ENCODE results near the gene PPP1R13B.
"Not testable (repeated sequence)": the region's sequence is repeated elsewhere in the genome, so short reads cannot be mapped to it uniquely, and the experiment has no call there.

PPP1R13B gene

GRCh38 chr14:103858063-103858781, 10.8 kb upstream of the PPP1R13B start:
- no peak for DNase-seq

GRCh38 chr14:103857256-103857655, 9.9 kb upstream of the PPP1R13B start:
- DNase-seq = no peak

GRCh38 chr14:103856607-103857006, 9.2 kb upstream of the PPP1R13B start:
- DNase-seq = no peak

GRCh38 chr14:103856105-103856504, 8.7 kb upstream of the PPP1R13B start:
- peak; percentile 47 for DNase-seq

- no peak for DNase-seq
Measured at GRCh38 chr14:103855734-103856095, 8.3 kb upstream of the PPP1R13B start.

GRCh38 chr14:103854822-103855733, 7.7 kb upstream of the PPP1R13B start:
- peak; percentile 60 for DNase-seq

DNA sequence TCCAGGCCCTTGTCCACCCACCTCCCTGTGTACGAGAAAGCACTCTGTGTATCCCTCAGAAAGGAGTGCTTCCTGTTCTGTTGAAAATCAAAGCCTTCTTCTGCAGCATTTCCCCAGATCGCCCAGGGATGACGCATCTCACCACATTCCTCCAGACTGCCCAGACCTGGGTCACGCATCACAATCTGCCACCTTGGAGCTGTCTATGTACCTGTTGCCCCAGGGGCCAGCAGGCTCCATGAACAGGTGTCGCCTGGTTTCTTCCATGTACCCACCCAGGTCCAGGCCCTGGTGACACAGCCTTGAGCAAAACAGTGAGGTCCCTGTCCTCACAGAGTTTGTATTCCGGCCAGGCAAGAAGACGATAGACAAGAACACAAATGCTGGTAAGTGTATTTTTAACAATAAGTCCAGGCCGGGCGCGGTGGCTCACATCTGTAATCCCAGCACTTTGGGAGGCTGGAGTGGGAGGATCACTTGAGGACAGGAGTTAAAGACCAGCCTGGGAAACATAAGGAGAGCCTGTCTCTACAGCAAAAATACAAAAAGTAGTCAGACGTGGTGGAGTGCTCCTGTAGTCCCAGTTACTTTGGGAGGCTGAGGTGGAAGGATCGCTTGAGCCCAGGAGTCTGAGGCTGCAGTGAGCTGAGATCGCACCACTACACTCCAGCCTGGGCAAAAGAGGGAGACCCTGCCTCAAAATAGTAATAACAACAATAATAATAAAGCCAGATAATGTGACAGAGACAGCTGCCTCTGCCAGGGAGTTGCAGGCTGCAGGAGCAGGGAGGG, 6.8 kb upstream of the PPP1R13B start:
- no peak for DNase-seq

- no peak for DNase-seq
Measured at GRCh38 chr14:103849151-103849886, 1.9 kb upstream of the PPP1R13B start.

DNA sequence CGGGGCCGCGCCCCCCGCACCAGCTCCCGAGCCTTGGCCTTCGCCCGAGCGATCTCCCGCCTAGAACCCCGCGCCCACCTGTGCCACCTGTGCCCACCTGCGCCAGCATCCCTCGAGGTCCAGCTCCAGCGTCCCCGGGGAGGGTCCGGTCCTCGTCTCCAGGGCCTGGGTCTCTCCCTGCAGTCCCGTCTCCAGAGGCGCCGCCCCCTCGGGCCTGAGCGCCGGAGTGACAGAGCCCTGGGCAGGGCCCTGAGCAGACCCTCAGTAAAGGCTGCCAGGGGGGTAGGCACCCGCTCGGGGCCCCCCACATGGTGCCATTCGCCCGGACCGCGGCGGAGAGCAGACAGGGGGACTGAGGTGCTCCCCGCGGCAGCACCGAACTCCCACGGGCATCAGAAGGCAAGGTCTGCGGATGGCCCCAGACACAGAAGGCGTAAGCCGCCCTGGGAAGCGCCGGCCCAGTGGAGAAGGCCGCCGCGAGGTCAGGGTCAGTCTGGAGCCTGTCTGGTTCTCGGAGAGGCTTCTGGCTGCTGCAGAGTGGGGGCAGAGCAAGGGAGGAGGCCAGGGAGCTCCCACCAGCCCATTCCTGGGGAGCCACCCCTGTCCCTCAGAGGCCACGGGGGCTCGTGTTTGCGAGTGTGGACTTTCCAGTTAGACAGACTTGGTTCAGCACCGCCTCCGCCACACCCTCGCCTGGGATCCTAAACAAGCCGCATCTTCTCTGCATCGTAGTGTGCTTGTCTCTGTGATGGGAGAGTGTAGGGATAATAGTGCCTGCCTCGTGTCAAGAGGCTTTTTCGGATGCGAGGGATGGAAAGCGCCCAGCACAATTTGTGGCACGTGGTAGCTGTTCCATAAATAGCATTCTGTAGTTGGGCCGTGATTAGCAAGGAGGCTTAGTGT, 1.1 kb upstream of the PPP1R13B start:
- no peak for DNase-seq

GRCh38 chr14:103846543-103847450, 578 bp downstream of the PPP1R13B start:
- DNase-seq = peak; percentile 42

- no peak for DNase-seq
Measured at GRCh38 chr14:103846097-103846496, 1.3 kb downstream of the PPP1R13B start.

DNA sequence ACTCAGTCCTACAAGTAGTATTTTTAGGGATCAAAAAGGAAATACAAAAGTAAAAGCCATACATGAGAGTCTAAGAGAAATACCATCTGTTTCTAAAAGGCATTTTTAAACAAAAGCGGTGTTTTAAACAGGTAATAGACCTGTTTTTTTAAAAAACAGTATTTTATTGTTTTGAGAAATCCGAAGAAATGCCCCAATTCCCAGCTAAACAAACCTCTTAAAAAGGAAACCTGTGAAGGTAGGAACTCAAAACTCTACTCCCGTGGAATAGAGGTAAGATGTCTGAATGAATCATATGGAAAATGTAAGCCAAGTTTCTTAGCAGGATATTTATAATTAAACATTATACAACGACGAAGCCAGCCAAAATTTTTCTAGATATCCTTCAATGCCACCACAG, 2.0 kb downstream of the PPP1R13B start:
- no peak for DNase-seq

DNA sequence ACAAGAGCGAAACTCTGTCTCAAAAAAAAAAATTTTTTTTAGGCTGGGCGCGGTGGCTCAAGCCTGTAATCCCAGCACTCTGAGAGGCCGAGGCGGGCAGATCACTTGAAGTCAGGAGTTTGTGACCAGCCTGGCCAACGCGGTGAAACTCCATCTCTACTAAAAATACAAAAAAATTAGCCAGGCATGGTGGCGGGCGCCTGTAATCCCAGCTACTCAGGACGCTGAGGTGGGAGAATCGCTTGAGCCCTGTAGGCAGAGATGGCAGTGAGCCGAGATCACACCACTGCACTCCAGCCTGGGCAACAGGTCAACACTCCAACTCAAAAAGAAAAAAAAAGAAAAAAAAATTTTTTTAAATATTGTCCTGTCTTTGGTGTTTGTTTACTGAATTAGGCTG, 6.1 kb downstream of the PPP1R13B start:
- not testable (repeated sequence) for DNase-seq

DNA sequence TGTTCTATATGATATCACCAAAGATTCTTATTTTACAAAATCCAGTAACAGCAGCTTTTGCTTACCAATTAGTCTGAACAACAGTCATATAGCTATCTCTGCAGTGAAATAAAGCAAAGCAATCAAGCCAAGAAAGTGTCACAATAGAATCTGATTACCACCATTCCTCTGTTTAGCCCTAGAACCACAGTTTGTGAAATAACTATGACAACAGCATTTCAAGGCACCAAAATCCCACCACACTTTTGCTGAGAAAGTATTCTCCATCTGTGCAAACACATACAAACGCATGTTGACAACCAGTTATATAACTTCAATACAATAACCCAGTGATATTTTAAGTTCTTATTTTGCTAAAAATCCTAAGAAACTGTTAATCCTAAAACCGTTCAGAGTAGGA, 7.4 kb downstream of the PPP1R13B start:
- DNase-seq = no peak

DNA sequence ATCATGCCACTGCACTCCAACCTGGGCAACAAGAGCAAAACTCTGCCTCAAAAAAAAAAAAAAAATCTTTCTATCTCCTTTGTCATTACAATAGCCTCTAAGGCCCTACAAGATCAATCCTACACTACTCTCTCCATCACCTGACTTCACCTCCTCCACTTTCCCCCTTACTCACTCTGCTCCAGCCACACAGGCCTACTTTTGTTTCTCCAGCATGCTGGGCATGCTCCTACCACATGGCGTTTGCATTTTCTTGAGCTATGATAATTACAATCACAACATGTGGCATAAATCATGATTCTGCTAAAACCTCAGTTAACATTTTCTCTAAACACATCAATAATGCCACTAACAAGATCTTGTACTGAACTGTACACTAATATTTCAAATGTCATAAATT, 7.8 kb downstream of the PPP1R13B start:
- DNase-seq = no peak

DNA sequence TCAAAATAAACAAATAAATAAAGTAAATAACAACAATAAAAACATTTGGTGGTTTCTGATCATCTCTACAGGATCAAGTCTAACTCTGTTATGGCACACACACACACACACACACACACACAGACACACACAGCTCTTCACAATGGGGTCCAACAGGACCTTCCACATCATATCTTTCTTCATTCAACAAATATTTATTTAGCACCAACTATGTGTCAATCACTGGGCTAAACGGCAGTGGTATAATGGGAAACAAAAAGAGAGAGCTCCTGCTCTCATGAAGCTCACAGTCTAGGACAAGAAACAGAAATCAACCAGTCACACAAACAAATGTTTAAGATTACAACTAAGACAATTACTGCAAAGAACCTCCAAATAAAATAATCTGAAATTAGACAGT, 9.3 kb downstream of the PPP1R13B start:
- DNase-seq = no peak

- DNase-seq = no peak
Measured at GRCh38 chr14:103836976-103837725, 10.2 kb downstream of the PPP1R13B start.

DNA sequence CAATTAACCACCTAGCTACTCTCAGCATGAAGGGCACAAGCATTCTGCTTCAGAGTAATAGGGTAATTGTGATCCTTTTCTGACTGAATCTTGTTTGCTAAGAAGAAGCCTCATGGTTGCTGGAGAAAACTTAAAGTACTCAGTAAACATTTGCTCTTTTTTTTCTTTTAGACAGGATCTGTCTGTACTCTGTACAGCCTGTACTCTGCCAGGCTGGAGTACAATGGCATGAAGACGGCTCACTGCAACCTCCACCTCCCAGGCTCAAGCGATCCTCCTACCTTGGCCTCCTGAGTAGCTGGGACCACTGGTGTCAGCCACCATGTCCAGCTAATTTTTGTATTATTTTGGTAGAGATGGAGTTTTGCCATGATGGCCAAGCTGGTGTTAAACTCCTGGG, 12.4 kb downstream of the PPP1R13B start:
- DNase-seq = no peak

- no peak for DNase-seq
Measured at GRCh38 chr14:103833711-103834110, 13.7 kb downstream of the PPP1R13B start.

DNA sequence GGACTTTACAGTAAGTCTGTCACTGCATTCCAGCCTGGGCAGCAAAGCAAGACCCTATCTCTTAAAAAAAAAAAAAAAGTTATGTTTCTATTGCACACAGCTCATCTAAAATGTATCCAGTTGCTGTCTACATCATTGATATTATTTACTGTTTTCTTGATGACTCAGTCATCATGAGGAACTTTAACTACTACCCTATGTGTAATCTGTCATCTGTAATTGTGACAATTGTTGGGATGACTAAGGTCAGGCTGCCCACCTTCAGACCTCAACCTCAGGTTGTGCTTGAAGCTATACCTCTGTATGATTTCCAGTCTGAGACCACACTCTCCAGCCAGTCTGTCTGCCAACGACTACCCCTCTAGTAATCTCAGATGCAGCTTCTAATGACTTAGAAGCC, 15.3 kb downstream of the PPP1R13B start:
- DNase-seq = no peak
